Adipocyte (in vitro differentiated cells): Measurements from ENCODE around the gene RNF128.

ENCODE experiments used
- DNase-seq: peaks from one replicate; pipeline ENCODE4 v3.0.0-alpha.2; 2015; ENCODE audit warnings: low read depth
- H3K27me3 ChIP-seq: replicated peaks from 2 replicates; pipeline ENCODE4 v1.7.0; 2013; ENCODE audit warnings: mild to moderate bottlenecking, low read length, moderate library complexity; ENCODE audit not compliant: control insufficient read depth, insufficient read depth
- H3K36me3 ChIP-seq: 2 replicates; pipeline ENCODE4 v1.7.0; 2013; ENCODE audit warnings: low read length, mild to moderate bottlenecking, moderate library complexity; ENCODE audit not compliant: control insufficient read depth, insufficient read depth, severe bottlenecking
- H3K4me1 ChIP-seq: 2 replicates; pipeline ENCODE4 v1.7.0; 2013; ENCODE audit warnings: mild to moderate bottlenecking, low read length, moderate library complexity; ENCODE audit not compliant: control insufficient read depth, insufficient read depth
- H3K4me3 ChIP-seq: 2 replicates; pipeline ENCODE4 v1.7.0; 2013; ENCODE audit warnings: mild to moderate bottlenecking, low read length, moderate library complexity
- H3K9ac ChIP-seq: 2 replicates; pipeline ENCODE4 v1.7.0; 2013; ENCODE audit warnings: mild to moderate bottlenecking, low read length, moderate library complexity
- H3K9me3 ChIP-seq: 2 replicates; pipeline ENCODE4 v1.7.0; 2013; ENCODE audit warnings: mild to moderate bottlenecking, low read length, moderate library complexity; ENCODE audit not compliant: control insufficient read depth

RNF128 gene

GRCh38 chrX:106726485-106727437 is at the start of gene RNF128:
RNF128 (plus strand) TSS chrX:106726701; CDS start chrX:106726914, 213 bp downstream.
- peak; percentile 37 for DNase-seq
- H3K4me3 ChIP-seq, result peak within 1 kb of the TSS; percentile 80
- peaks cover 10% of the 10 kb centered on the region for H3K9me3 ChIP-seq
- peaks cover 61% of the 10 kb centered on the region for H3K27me3 ChIP-seq
- H3K36me3 ChIP-seq, result no peaks in the 10 kb centered on the region
- no peak within 1 kb of the TSS for H3K9ac ChIP-seq
- no peaks in the 10 kb centered on the region for H3K4me1 ChIP-seq

GRCh38 chrX:106680716-106681115 is 45.8 kb upstream of the RNF128 start:
- no peak overlapping the region for H3K4me3 ChIP-seq
- no peak overlapping the region for H3K9ac ChIP-seq
- DNase-seq, result no peak
- H3K4me1 ChIP-seq, result no peaks in the 10 kb centered on the region
- no peaks in the 10 kb centered on the region for H3K9me3 ChIP-seq
- no peaks in the 10 kb centered on the region for H3K36me3 ChIP-seq
- peaks cover 30% of the 10 kb centered on the region for H3K27me3 ChIP-seq

- H3K9ac ChIP-seq, result no peak overlapping the region
- no peak overlapping the region for H3K4me3 ChIP-seq
- H3K9me3 ChIP-seq, result peaks cover 15% of the 10 kb centered on the region
- H3K4me1 ChIP-seq, result no peaks in the 10 kb centered on the region
- DNase-seq, result no peak
- H3K36me3 ChIP-seq, result no peaks in the 10 kb centered on the region
- peaks cover 24% of the 10 kb centered on the region for H3K27me3 ChIP-seq
Measured at GRCh38 chrX:106684207-106684606, 42.3 kb upstream of the RNF128 start.

- Histone ChIP-seq H3K9ac (no peak overlapping the region), H3K9me3 (peaks cover 16% of the 10 kb centered on the region), H3K4me1 (no peaks in the 10 kb centered on the region), H3K4me3 (no peak overlapping the region), H3K27me3 (peaks cover 15% of the 10 kb centered on the region), H3K36me3 (no peaks in the 10 kb centered on the region)
- no peak for DNase-seq
Measured at GRCh38 chrX:106692425-106693065, 34.0 kb upstream of the RNF128 start.

- Histone ChIP-seq H3K4me3 (no peak overlapping the region), H3K36me3 (no peaks in the 10 kb centered on the region), H3K9ac (no peak overlapping the region), H3K4me1 (peaks cover 3% of the 10 kb centered on the region), H3K9me3 (no peaks in the 10 kb centered on the region), H3K27me3 (peaks cover 15% of the 10 kb centered on the region)
- DNase-seq, result no peak
Measured at GRCh38 chrX:106696502-106696901, 30.0 kb upstream of the RNF128 start.

GRCh38 chrX:106698693-106699092 is 27.8 kb upstream of the RNF128 start:
- Histone ChIP-seq H3K9ac (no peak overlapping the region), H3K9me3 (no peaks in the 10 kb centered on the region), H3K4me1 (peaks cover 3% of the 10 kb centered on the region), H3K4me3 (no peak overlapping the region), H3K36me3 (no peaks in the 10 kb centered on the region), H3K27me3 (peaks cover 18% of the 10 kb centered on the region)
- peak; percentile 27 for DNase-seq

GRCh38 chrX:106702636-106703035 is 23.9 kb upstream of the RNF128 start:
- Histone ChIP-seq H3K4me3 (no peak overlapping the region), H3K9me3 (no peaks in the 10 kb centered on the region), H3K4me1 (peaks cover 4% of the 10 kb centered on the region), H3K36me3 (no peaks in the 10 kb centered on the region), H3K9ac (no peak overlapping the region), H3K27me3 (peaks cover 10% of the 10 kb centered on the region)
- DNase-seq, result no peak

GRCh38 chrX:106706466-106706865 is 20.0 kb upstream of the RNF128 start:
- Histone ChIP-seq H3K36me3 (no peaks in the 10 kb centered on the region), H3K4me3 (no peak overlapping the region), H3K9ac (no peak overlapping the region), H3K9me3 (no peaks in the 10 kb centered on the region), H3K27me3 (peaks cover 10% of the 10 kb centered on the region), H3K4me1 (peaks cover 18% of the 10 kb centered on the region)
- DNase-seq, result no peak

- peak; percentile 65 for DNase-seq
Measured at GRCh38 chrX:106707771-106708454, 18.6 kb upstream of the RNF128 start.

GRCh38 chrX:106710771-106711170 is 15.7 kb upstream of the RNF128 start:
- no peak for DNase-seq
- H3K4me1 ChIP-seq, result peaks cover 18% of the 10 kb centered on the region
- peaks cover 9% of the 10 kb centered on the region for H3K27me3 ChIP-seq
- no peaks in the 10 kb centered on the region for H3K9me3 ChIP-seq
- H3K9ac ChIP-seq, result no peak overlapping the region
- no peak overlapping the region for H3K4me3 ChIP-seq
- no peaks in the 10 kb centered on the region for H3K36me3 ChIP-seq

More at GRCh38 chrX:106707771-106708454, 18.6 kb upstream of the RNF128 start:
- H3K9me3 ChIP-seq, result no peaks in the 10 kb centered on the region
- no peaks in the 10 kb centered on the region for H3K36me3 ChIP-seq
- no peak overlapping the region for H3K4me3 ChIP-seq
- no peak overlapping the region for H3K9ac ChIP-seq
- H3K27me3 ChIP-seq, result peaks cover 4% of the 10 kb centered on the region
- peaks cover 18% of the 10 kb centered on the region for H3K4me1 ChIP-seq

- peaks cover 18% of the 10 kb centered on the region for H3K4me1 ChIP-seq
- DNase-seq, result no peak
- peaks cover 15% of the 10 kb centered on the region for H3K27me3 ChIP-seq
- no peaks in the 10 kb centered on the region for H3K9me3 ChIP-seq
- H3K9ac ChIP-seq, result no peak overlapping the region
- H3K36me3 ChIP-seq, result no peaks in the 10 kb centered on the region
- H3K4me3 ChIP-seq, result no peak overlapping the region
Measured at GRCh38 chrX:106711375-106711774, 15.1 kb upstream of the RNF128 start.
